NCI-H2196 treated with DMSO at 0.1 percent for 48 hours (cell line): ENCODE data around the gene CHRNA3.

Experiments
- DNase-seq: peaks from one replicate; lab custom pipeline; 2025; ENCODE audit not compliant: unreplicated experiment; lab: John Stamatoyannopoulos, UW

Gene CHRNA3

DNA sequence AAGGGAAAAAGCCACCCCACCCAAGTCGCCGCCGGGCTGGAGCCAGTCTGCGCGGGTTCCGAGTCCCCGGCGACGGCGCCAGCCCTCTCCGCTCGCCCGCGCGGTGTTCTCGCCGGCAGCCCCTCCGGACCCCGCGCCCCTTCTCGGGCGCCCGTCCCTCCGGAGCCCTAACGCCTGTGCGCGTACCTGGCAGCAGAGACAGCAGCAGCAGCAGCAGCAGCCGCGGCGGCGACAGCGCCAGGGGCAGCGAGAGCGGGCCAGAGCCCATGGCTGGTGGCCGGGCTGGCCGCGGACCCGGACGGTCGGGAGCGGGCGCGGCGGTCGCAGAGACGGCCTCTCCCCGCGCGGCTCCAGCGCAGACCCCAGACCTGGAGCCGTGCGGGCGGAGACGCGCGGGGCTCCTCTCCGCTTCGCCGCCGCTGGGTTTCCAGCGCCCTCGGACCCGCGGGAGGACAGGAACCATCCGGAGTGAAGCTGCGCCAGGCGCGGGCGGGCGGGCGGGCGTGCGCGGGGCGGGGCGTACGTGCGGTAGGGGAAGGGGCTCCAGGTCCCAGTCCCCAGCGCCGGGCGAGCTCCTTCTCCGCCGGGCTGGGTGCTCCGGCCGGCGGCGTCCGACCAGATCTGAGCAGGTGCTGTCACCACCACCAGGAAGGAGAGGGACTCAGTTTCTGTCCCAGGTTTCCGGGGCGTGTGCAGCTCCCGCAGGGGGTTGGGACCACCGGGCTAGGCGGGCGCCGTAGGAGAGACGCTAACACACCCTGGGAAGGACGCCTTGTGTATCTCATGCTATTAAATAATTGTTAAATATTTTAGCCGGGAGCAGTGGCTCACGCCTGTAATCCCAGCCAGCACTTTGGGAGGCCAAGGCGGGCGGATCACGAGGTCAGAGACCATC is at the start of gene CHRNA3:
CHRNA3 (minus strand) TSS at position 470 of the 895 bp plus-strand sequence; CDS start at position 268, 202 bp downstream.
- DNase-seq, result no peak

DNA sequence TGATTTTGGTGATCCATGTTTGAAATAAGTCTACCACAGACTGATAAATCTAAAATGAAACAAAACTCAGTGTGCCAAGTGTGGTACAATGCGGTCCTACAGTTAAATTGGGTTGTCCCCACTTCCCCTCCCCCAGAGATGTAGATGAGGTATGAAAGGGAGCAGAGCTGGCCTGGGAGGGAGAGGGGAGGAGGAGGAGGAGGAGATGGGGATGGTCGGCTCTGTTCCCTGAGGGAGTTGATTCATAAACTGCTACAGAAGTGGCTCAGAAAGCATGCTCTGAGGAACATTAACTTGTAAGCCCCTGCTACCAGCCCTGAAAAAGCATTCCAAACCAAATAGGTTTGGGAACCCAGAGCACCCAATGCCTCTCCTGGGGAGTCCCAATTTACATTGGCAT is 48.2 kb upstream of the CHRNA3 start:
- DNase-seq, result no peak

DNA sequence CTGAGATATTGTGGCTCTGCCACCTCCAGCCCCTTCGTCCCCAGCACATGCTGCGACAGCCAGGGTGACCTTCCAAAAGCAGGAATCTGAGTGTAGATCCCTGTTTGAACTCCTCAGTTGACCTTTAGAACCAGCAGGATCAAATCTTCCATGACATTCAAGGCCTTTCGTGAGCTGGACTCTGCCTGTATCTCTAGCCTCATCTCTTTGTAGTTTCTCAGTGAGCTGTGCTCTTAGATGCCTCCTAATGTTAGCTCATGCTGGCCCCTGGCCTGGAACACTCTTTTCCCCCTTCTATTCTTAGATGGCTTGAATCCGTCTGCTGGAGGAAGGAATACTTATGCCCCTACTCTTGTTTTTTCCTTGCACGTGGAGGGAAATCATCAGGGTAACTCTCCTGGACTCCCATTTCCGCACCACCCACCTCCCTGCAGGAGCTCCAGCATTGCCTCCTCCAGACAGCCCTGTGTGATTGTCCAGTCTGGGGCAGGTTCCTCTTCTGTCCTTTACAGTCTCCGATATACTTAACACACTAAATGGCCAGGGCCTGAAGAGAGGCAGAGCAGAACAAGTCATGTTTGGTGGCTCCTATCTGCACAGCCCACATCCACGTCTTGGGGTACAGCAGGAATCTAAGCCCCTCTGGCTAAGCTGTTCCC is 46.9 kb upstream of the CHRNA3 start:
- no peak for DNase-seq

DNA sequence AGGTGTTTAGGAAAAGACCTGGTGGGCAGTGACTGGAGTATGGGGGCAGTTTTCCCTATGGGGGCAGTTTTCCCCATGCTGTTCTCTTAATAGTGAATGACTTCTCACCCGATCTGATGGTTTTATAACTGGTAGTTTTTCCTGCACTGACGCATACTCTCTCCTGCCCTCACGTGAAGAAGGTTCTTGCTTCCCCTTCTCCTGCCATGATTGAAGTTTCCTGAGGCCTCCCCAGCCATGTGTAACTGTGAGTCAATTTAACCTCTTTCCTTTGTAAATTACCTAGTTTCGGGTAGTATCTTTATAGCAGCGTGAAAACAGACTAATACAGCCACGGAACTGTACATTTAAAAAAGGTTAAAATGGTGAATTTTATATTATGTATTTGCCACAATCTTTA is 45.2 kb upstream of the CHRNA3 start:
- DNase-seq, result no peak

DNA sequence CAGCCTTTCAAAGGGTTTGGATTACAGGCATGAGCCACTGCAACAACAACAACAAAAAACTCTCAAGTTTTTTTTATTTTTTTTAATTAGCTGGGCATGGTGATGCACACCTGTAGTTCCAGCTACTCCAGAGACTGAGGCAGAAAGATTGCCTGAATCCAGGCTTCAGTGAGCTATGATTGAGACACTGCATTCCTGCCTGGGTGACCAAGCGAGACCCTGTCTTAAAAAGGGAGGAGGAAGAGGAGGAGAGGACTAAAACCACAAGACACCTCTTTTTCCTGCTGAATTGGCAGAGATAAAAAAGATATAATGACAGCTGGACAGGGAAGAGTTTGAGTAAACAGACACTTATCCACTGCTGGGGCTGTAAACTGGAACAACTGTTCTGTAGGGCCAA is 42.9 kb upstream of the CHRNA3 start:
- no peak for DNase-seq

DNA sequence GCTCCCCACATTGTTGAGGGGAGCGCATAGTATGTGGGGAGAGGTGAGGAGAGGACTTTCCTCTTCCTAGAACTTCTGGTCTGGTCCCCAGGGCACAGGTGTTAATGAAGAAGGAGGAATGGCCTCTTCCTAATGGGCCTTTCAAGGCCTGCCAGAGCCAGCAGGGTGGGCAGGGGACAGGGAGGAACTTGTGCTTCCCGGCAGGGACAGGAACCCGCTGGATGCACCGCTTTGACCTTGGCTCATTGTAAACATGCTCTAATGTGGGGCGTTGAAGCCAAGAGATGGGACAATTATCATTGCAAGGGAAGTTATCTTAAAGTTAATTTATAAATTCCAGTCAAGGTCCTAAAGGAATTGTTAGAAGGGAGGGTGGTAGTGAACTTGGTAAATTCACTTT is 41.2 kb upstream of the CHRNA3 start:
- no peak for DNase-seq

DNA sequence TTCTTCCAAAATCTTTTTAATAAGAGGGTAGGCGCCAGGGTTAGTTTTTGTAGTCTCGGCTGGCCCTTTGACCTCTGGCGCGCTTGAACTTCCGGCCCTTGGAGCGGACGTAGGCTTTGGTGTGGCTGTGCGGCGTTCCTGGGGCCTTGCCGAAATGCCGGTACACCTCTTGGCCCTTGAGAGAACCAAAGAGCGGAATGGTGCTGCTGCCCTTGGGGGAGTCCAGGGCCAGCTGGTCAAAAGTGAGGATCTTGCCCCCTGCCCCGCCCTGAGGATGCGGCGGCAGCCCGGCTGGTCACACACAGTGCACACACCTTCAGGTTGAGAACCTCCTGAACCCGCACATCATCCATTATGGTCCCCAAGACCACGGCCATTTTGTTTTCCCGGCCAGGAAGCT is 40.2 kb upstream of the CHRNA3 start:
- DNase-seq, result no peak

DNA sequence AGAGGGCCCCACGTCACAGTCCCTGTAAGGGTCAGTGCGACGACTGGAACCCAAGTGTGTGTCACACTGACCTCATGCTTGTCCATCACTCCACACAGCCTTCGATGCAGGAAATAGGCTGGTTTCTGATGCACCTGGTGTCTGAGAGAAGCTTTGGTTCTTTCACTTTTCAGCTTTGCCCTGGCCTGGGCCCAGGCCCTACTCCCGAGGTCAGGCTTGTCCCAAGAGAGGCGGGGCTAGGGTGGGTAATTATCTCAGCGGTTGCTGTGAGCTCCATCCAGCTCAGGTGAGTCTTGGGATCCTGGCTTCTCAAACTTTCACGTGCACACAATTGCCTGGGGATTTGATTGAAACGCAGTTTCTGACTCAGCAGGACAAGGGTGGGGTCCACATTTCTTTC is 39.8 kb upstream of the CHRNA3 start:
- no peak for DNase-seq

DNA sequence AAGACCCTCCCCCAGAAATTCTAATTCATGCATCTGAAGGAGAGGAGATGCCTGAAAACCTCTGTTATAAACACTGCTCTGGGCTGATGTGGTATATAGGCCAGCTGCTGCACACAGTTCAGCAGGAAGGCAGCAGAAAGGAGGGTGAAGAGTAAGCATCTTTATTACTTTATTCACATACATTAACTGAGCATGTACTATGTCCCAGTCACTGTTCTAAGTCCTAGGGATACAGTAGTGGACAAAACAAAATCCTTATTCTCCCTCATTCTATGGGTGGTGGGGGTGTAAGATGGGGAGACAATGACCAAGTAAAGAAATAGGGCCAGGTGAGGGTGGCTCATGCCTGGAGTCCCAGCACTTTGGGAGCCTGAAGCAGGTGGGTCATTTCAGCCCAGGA is 38.0 kb upstream of the CHRNA3 start:
- DNase-seq, result no peak

DNA sequence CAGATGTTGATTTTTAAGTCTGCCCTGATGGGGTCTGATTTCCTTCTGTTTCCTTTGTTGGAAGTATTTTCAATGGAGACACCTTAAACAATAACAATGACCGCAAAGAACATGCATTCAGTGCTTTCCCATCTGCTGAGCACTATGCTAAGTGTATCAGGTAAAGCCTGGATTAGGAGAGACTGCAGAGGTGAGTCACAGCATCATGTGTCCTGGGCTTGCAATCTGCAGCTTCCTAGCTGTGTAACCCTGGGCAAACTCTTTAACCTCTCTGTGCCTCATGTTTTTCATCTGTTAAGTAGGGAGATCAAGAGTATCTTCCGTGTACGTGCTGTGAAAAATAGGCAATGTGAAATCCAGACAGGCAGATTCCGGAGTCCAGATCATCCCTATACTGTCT is 33.5 kb upstream of the CHRNA3 start:
- DNase-seq, result no peak

DNA sequence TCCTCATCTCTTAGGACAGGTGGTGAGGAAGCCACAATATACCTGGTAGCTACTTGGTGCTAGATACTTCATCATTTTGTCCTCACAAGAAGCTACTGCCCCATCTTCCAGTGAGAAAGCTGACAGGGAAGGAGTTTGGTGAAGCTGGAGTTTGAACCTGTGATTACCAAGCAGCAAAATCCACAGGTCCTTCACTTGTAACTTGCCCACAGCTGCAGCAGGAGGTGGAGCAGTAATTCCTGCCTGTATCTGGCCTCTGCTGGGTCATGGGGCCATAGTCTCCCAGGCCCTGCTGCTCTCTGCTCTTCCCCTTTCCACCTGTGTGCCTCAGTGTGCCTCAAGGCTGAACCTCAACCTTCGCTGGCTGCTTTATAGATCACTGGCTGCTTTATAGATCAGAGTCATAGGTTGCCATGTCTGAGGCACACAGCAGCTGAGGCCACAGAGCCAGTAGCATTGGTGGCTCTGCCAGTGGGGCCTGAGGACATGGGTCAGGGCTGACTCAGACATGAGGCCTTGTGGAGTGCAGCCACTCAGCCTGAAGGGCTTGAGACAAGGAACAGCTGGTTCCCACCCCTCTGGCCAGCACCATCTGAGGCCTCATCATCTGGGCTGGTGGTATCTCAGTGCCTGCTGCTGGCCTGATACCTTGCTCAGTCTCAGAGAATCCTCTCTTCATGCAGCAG is 31.3 kb upstream of the CHRNA3 start:
- no peak for DNase-seq

DNA sequence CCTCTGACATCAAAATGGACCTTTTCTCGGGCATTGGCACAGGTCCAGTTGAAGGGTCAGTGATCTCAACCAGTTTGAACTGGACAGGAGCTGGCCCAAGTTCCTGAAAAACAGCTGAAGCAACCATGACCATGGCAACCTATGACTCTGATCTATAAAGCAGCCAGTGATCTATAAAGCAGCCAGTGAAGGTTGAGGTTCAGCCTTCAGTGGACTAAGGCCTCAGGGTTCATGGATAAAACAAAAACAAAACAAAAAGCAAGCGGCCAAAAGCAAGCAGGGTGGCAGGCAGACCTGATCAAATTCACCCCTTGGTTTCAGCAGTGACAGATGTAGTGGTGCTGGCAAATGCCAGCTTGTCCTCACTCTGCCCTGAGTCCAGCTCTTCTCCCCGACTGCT is 30.2 kb upstream of the CHRNA3 start:
- DNase-seq, result no peak

DNA sequence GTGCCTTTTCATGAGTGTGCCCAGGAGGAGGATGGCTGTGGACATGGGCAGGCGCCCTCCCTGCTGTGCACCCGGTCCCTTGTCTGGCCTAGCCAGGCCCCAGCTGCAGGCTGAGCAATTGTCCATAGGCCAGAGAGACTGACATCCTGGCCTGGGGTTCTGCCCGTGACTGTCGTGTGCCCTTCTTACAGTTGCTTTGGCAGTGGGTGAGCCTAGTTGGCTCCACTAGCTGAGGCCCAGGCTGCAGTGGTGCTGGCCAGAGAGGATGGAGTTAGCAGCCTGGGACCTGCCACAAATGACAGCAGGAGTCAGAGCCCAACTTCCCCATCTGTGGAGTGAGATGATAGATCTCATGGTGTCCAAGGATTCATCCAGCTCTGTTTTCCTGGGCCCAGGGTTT is 29.2 kb upstream of the CHRNA3 start:
- no peak for DNase-seq

DNA sequence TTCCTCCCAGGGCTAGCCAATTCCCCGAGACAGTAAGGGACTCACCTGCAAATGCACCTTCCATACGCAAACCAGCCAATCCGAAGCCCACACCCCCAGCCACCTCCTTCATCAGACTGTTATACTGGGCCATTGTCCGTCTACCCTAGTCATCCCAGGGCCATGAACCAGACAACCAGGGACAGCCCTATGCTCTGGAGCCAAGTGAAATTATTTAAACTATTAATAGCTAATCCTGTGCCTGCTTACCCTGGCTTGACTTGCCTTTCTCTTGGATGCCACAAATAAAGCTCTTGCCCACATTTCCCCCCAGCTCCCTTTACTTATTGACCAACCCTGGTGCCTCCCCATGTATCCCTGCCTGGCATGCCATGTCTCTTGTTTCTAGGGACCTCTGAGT is 24.2 kb upstream of the CHRNA3 start:
- DNase-seq, result no peak

DNA sequence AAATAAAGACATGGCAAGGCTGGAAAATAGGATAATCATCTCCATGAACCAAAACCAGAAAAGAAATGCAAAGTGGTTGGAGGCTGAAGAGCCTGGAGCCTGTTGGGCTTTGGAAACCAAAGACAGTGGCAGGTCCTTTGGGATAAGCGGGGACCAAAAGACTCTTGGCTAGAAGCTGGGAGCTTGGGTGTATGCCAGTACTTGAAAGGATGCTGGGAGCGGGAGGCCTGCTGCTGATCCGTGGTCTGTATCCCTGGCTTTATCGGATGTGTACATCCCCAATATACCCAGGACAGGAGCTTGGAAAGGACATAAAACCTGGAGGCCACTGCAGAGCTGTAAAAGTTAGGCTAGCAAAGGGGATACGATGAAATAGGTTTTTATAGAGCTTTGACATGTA is 21.5 kb upstream of the CHRNA3 start:
- no peak for DNase-seq

DNA sequence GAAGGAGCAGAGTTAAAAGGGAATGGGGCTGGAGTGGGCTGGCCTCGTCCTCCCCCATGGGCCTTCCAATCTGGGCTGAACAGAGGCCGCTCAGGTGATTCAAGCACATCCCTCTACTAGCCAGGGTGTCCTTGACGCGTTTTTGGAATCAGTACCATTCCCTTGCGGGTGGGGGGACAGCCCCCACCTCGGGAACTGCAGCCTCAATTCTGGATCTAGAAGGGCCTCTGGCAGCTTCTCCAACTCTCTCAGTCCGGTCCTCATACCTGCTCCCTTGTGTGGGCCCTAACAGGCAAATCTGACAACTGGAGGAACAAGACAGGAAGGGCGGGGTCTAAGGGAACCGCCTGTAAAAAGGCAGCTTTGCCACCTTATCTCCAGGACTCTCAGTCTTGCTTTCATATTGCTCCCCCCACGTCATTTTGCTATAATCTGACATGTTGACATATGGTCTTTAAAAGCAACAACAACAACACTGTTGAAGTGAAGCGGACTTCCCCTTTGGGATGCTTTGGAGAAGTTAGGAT is 21.0 kb upstream of the CHRNA3 start:
- no peak for DNase-seq

DNA sequence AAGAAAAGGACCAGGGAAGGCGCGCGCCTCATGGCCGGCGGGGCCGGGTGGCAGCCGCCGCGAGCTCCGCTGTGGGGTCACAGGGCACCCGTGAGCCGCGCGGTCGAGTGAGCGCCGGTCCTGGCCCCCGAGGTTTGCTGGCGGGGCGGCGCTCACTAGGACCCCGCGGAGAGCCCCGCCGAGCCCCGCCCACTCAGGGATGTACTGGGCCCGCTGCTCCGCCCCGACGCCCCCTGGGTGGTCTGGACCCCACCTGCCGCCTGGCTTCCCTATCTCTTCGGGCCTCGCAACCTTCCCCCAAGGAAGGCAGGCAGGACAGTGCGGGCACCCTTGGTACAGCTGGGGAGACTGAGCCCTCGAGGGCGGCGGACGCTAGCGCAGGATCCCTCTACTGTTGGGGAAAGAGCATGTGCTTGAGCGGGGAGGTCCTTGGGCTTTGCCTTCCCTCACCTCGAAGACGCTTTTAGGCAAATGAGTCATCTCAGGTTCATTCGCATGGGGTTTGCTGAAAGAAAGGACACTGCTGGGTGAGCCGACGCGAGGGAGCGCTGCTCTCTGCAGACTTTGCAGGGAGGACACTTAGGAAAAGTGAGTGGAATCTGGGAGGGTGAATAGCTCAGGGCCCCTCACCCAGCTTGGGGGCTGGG is 20.4 kb upstream of the CHRNA3 start, which contains the start of gene CHRNB4:
CHRNB4 (minus strand) TSS at position 109 of the 647 bp plus-strand sequence; CDS start at position 32, 77 bp downstream.
- no peak for DNase-seq

DNA sequence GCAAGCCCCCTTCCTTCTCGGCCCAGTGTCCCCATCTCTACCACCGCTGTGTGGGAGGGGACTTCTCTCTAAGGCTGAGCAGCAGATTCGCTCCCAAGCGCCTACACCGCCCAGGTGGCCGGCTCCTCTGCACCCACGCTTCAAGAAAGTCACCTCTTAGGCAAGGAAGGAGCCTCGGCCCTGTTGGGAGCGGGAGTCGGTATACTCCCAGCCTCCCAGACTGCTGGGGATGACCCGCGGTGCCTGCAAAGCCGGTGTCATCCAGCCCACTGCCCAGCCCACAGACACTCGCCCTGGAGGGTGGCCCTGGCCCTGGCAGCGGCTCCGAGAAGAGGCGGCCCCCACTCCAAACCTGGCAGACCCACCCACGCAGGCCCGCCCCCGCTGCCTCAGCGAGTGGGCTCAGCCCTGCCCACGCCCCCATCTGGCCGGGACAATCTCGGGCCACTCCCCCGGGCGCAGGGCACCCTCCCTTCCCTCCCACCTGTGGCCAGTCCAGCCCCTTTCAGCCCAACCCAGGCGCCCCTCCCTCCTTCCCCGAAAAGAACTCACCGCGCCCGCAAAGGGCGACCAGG is 19.8 kb upstream of the CHRNA3 start:
- no peak for DNase-seq

DNA sequence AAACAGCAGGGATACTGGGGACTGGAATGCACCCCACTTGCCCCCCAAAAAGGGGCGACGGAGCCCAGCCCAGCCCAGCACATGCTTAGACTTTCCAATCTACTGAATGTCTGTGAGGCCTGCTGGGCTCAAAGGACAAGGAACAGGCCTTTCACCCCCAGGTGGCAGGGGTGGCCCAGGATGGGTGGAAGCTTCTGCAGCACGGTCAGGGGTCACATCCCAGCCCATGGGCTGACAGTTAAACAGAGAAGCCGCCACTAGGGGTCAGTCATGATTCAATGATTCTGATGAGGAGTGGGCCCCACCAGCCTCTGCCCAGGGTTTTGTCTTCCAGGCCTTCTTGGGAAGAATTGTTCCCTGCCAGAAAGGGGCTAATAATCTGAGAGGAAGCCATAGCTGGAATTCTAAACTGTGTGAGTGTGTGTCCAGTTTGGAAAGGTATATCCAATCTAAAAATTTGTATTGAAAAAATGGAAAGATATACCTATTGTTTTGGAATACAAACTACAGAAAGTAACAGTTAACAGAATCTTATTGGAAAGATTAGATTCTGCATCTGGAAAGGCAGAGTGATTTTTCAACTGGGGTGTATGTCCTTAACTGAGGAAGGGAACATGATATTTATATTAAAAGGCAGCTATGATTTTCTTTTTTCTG is 18.0 kb upstream of the CHRNA3 start:
- peak; percentile 0 for DNase-seq

DNA sequence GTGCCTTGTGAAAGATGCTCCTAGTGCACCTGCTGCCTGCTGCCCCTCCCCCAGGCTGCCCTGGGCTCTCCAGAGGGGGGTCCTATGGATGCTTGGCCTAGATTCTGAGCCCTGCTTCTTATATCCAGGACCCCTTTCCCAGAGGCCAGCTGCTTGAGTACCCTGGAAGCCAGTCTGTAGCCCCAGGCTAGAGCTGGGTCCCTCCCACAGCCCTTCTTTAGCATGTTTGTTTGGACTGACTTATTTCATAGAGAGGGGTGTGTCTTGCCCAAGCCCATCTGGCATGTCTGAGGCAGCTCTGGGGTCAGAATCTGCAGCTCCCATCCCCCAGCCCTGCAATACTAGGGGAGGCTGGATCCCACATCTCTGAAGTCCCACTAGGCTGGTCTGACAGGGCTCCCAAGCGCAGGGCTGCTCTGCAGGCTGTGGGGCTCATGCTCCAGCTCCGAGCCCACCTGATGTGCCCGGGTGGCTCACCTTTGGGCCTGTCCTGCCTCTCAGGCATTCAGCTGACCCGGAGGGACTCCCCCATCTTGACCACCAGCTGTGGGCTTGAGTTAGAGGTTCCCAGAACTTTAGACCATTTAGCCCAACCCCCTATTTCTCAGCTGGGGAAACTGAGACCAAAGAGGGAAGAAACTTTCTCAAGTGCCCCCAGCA is 17.1 kb upstream of the CHRNA3 start:
- DNase-seq, result no peak
